HCT116 (cell line): ENCODE results near the gene BANF1. TPM values are rescaled to one million over a fixed set of nuclear protein-coding genes. Genes with fewer than 3 reads are reported as not detected.

Experiments
- ATAC-seq: fragments of 200-7000 bp; cut with Tn5 transposase; 2 replicates; pipeline ENCODE4 v1.9.1; 2020; ENCODE audit warnings: mild to moderate bottlenecking, moderate library complexity
- BruUV-seq: library from RNA; stranded (reverse); fragments of 400-500 nt; replicated peaks from 2 replicates; lab custom pipeline; 2021; lab: Mats Ljungman, UMichigan
- CTCF ChIA-PET: fragments of 300-600 bp; sonication (Branson Sonifier 250); formaldehyde crosslinking; loops from one replicate; lab custom pipeline; 2021; ENCODE audit warnings: antibody characterized with exemption; lab: Charles Lee
- POLR2A ChIA-PET: fragments of 300-600, 350-600 bp; sonication (Branson Sonifier 250); formaldehyde crosslinking; loops from one replicate; lab custom pipeline; 2021; ENCODE audit warnings: antibody characterized with exemption; lab: Charles Lee
- RAD21 ChIA-PET, 2 experiments: fragments of 300-600 bp; sonication (Branson Sonifier 250); formaldehyde crosslinking; loops; one replicate each; lab custom pipeline; 2023; ENCODE audit warnings: low total read pairs in 2 of 2; ENCODE audit not compliant: uncharacterized antibody in 2 of 2, unreplicated experiment in 2 of 2, low non-redundant PET in 1 of 2; lab: Charles Lee
- DNase-seq: peaks from one replicate; pipeline ENCODE4 v3.0.0-alpha.2; 2010; ENCODE audit warnings: low read depth, low spot score
- H2AFZ ChIP-seq: fragments of 200-600 bp; shearing (Covaris generic), sonication (generic); 2 replicates; pipeline ENCODE4 v1.6.1; 2017; ENCODE audit warnings: low read depth, mixed run types, mixed read lengths, antibody characterized with exemption, low read length; ENCODE audit not compliant: poor library complexity, severe bottlenecking
- H3K27ac ChIP-seq: 2 replicates; pipeline ENCODE4 v1.5.1; 2012; ENCODE audit warnings: low read depth, low read length
- H3K27me3 ChIP-seq: fragments of 200-600 bp; sonication (generic); 2 replicates; pipeline ENCODE4 v1.6.1; 2016; ENCODE audit warnings: mixed run types, low read length, mixed read lengths; ENCODE audit not compliant: insufficient read depth
- H3K36me3 ChIP-seq, 2 experiments: fragments of 200-500 bp in 1 of 2; fragments of 200-600 bp in 1 of 2; sonication (Bioruptor generic) in 1 of 2; sonication (generic) in 1 of 2; 2 replicates each; pipeline versions ENCODE4 v1.5.1 to v1.6.1; 2014 to 2016; ENCODE audit warnings: low read length in 2 of 2, inconsistent platforms in 1 of 2, mixed read lengths in 1 of 2, mixed run types in 1 of 2; ENCODE audit not compliant: insufficient read depth in 2 of 2, control insufficient read depth in 1 of 2
- H3K4me1 ChIP-seq, 2 experiments: fragments of 200-600 bp in 1 of 2; sonication (generic) in 1 of 2; 2 replicates each; pipeline versions ENCODE4 v1.5.1 to v1.6.1; 2012 to 2017; ENCODE audit warnings: low read length in 2 of 2, inconsistent platforms in 1 of 2, mild to moderate bottlenecking in 1 of 2, mixed read lengths in 1 of 2, mixed run types in 1 of 2, moderate library complexity in 1 of 2; ENCODE audit not compliant: insufficient read depth in 2 of 2, control insufficient read depth in 1 of 2
- H3K4me2 ChIP-seq: fragments of 200-600 bp; sonication (generic); 2 replicates; pipeline ENCODE4 v1.6.1; 2017; ENCODE audit warnings: mixed run types, low read length, mixed read lengths
- H3K4me3 ChIP-seq, 2 experiments: fragments of 200-600 bp in 1 of 2; sonication (generic) in 1 of 2; replicated peaks in 1 of 2; 2 replicates each; pipeline ENCODE4 v1.5.1; 2011 to 2016; ENCODE audit warnings: low read length in 2 of 2, control low read depth in 1 of 2, low read depth in 1 of 2, mild to moderate bottlenecking in 1 of 2, mixed read lengths in 1 of 2, mixed run types in 1 of 2
- H3K79me2 ChIP-seq: fragments of 200-600 bp; sonication (generic); 2 replicates; pipeline ENCODE4 v1.6.1; 2017; ENCODE audit warnings: mild to moderate bottlenecking, mixed run types, low read length, moderate library complexity, mixed read lengths; ENCODE audit not compliant: insufficient read depth
- H3K9ac ChIP-seq: fragments of 200-600 bp; sonication (generic); 2 replicates; pipeline ENCODE4 v1.6.1; 2016; ENCODE audit warnings: low read length, mixed read lengths
- H3K9me2 ChIP-seq: fragments of 200-600 bp; sonication (generic), shearing (Covaris generic); 2 replicates; pipeline ENCODE4 v1.6.1; 2017; ENCODE audit warnings: mixed run types, mild to moderate bottlenecking, moderate library complexity; ENCODE audit not compliant: insufficient read depth
- H3K9me3 ChIP-seq, 2 experiments: fragments of 200-500 bp in 1 of 2; fragments of 200-600 bp in 1 of 2; sonication (Bioruptor generic) in 1 of 2; sonication (generic) in 1 of 2; 2 replicates each; pipeline ENCODE4 v1.6.1; 2014 to 2017; ENCODE audit warnings: low read length in 2 of 2, mixed read lengths in 2 of 2, inconsistent platforms in 1 of 2, low read depth in 1 of 2, mild to moderate bottlenecking in 1 of 2, mixed run types in 1 of 2, moderate library complexity in 1 of 2; ENCODE audit not compliant: control insufficient read depth in 1 of 2, insufficient read depth in 1 of 2
- H4K20me1 ChIP-seq: fragments of 200-600 bp; sonication (generic), shearing (Covaris generic); 2 replicates; pipeline ENCODE4 v1.6.1; 2017; ENCODE audit warnings: mixed run types, mild to moderate bottlenecking, moderate library complexity; ENCODE audit not compliant: insufficient read depth
- CEBPB ChIP-seq: IDR thresholded peaks from 2 replicates; pipeline ENCODE4 v1.6.1; 2012; ENCODE audit warnings: low read depth
- CTCF ChIP-seq, 3 experiments: fragments of 200-600 bp in 1 of 3; sonication (generic) in 1 of 3; IDR thresholded peaks in 2 of 3; conservative IDR thresholded peaks in 1 of 3; 2 replicates each; pipeline ENCODE4 v1.5.1; 2012 to 2017; ENCODE audit warnings: low read depth in 2 of 3, low read length in 2 of 3, antibody characterized with exemption in 1 of 3, borderline replicate concordance in 1 of 3, control low read depth in 1 of 3, mild to moderate bottlenecking in 1 of 3, mixed read lengths in 1 of 3, mixed run types in 1 of 3, moderate library complexity in 1 of 3; ENCODE audit not compliant: insufficient read depth in 1 of 3
- ELF1 ChIP-seq: IDR thresholded peaks from 2 replicates; pipeline ENCODE4 v1.6.1; 2012; ENCODE audit warnings: low read depth, borderline replicate concordance
- MAX ChIP-seq: IDR thresholded peaks from 2 replicates; pipeline ENCODE4 v1.6.1; 2012
- POLR2AphosphoS5 ChIP-seq: IDR thresholded peaks from 2 replicates; pipeline ENCODE4 v1.6.1; 2011; ENCODE audit warnings: mild to moderate bottlenecking, low read depth, low read length, moderate library complexity
- ZFX ChIP-seq: fragments of 450-650 bp; IDR thresholded peaks from 2 replicates; pipeline ENCODE4 v1.6.1; 2017
- intact Hi-C: fragments of 100-400 bp; cut with micrococcal nuclease; formaldehyde crosslinking; loops from 2 replicates; pipeline ENCODE4 v1.10.0; 2022
- total RNA-seq: library from RNA; stranded (reverse); gene quantifications from one replicate; pipeline ENCODE4 v1.2.1, GENCODE V29; 2021; ENCODE audit not compliant: unreplicated experiment
- TF ChIP-seq, protein P1 (sequence below): IDR thresholded peaks from 2 replicates; pipeline ENCODE4 v1.6.1; 2012; ENCODE audit warnings: low read depth

The BANF1 gene
- total RNA-seq, 1 experiment from 2014 or later: 356 TPM

- DNase-seq: no peak
- ChIA-PET CTCF (no interaction called here), RAD21 (no interaction called here), POLR2A (no interaction called here)
- no peak for TF ChIP-seq ZFX
- no peak for TF ChIP-seq POLR2AphosphoS5
- TF ChIP-seq, protein P1, sequence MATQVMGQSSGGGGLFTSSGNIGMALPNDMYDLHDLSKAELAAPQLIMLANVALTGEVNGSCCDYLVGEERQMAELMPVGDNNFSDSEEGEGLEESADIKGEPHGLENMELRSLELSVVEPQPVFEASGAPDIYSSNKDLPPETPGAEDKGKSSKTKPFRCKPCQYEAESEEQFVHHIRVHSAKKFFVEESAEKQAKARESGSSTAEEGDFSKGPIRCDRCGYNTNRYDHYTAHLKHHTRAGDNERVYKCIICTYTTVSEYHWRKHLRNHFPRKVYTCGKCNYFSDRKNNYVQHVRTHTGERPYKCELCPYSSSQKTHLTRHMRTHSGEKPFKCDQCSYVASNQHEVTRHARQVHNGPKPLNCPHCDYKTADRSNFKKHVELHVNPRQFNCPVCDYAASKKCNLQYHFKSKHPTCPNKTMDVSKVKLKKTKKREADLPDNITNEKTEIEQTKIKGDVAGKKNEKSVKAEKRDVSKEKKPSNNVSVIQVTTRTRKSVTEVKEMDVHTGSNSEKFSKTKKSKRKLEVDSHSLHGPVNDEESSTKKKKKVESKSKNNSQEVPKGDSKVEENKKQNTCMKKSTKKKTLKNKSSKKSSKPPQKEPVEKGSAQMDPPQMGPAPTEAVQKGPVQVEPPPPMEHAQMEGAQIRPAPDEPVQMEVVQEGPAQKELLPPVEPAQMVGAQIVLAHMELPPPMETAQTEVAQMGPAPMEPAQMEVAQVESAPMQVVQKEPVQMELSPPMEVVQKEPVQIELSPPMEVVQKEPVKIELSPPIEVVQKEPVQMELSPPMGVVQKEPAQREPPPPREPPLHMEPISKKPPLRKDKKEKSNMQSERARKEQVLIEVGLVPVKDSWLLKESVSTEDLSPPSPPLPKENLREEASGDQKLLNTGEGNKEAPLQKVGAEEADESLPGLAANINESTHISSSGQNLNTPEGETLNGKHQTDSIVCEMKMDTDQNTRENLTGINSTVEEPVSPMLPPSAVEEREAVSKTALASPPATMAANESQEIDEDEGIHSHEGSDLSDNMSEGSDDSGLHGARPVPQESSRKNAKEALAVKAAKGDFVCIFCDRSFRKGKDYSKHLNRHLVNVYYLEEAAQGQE: no peak
- TF ChIP-seq ELF1: no peak
- no peak for TF ChIP-seq CEBPB
- TF ChIP-seq MAX: no peak
- no peak for TF ChIP-seq CTCF (IDR thresholded peaks at IDR 0.05 in 2 of 3, conservative IDR thresholded peaks at IDR 0.05 in 1 of 3; ENCODE audit: borderline replicate concordance in 1 of 3, insufficient read depth in 1 of 3, low read depth in 2 of 3, low read length in 2 of 3)
- H3K4me3 ChIP-seq: no peak overlapping the region
- H3K9me2 ChIP-seq: no peaks in the 10 kb centered on the region
- H3K79me2 ChIP-seq: no peaks in the 10 kb centered on the region
- intact Hi-C loops: no loop called here
- H3K9me3 ChIP-seq: no peaks in the 10 kb centered on the region
- H3K9ac ChIP-seq: no peak overlapping the region
- no peak overlapping the region for H3K27ac ChIP-seq
- H4K20me1 ChIP-seq: no peaks in the 10 kb centered on the region
- no peak for ATAC-seq
- BruUV-seq: no TSS peak
- no peak overlapping the region for H2AFZ ChIP-seq
- no peaks in the 10 kb centered on the region for H3K4me1 ChIP-seq
- no peaks in the 10 kb centered on the region for H3K27me3 ChIP-seq
- no peak overlapping the region for H3K4me2 ChIP-seq
- no peaks in the 10 kb centered on the region for H3K36me3 ChIP-seq
Observed at GRCh38 chr11:65953471-65953870, 48.8 kb upstream of the BANF1 start.
